Measurements from ENCODE around the gene EXO5. TPM values are rescaled to one million over a fixed set of nuclear protein-coding genes. Genes with fewer than 3 reads are reported as not detected.

EXO5 gene
- total and polyA plus RNA-seq, 2 of the 8 experiments (the other 6 are each of a cell fraction or from before 2014, with no cell fraction given): 4.4 to 8.5 TPM

- TF ChIP-seq USF2 (IDR thresholded peaks at IDR 0.05; ENCODE audit: low read length) (no peak), SIRT6 (IDR thresholded peaks at IDR 0.05; ENCODE audit: low read length) (no peak)
These were observed 10.9 kb downstream of the EXO5 start (continued) for GRCh38 chr1:40519517-40519916.
